GM18909 (cell line): Measurements from ENCODE around the gene GH2.
"Not testable (repeated sequence)": the region's sequence is repeated elsewhere in the genome, so short reads cannot be mapped to it uniquely, and the experiment has no call there.

Source experiments
- ATAC-seq: cut with Tn5 transposase; IDR thresholded peaks from one replicate; pipeline ENCODE4 v1.9.1; 2021; ENCODE audit warnings: mild to moderate bottlenecking; ENCODE audit not compliant: unreplicated experiment, poor library complexity

The GH2 gene

DNA sequence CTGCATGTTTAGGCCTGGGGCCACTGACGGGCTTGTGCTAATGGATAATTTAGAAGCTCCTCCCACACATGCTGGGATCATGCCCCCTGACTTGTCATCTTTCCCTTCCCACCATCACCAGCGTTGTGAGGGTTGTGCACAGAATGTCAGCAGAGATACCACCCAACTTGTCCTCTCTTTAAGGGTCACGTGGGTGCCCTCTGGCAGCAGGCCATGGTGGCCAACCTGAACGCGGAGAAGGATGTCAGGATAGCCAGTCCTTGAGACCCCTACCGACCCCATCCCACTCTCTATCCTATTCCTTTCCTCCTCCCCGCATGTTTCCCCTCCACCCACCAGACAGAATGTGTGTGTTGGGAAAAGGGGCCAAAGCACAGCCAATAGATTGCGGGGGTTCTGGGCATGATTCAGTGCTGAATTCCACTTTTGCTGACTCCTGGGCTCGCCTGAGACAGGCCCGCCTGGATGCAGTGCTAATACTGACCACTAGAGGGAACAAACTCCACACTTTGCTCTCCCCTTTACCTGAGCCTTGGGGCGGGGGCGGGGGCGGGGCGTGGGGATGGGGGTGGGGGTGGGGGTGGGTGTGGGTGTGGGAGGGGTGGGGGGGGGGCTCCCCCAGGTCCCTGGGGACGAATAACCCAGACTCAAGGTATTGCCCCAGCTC, at the start of gene GH2:
GH2 (minus strand) TSS at position 10 of the 667 bp plus-strand sequence. CDS start 143 bp downstream, outside the sequence.
- no peak for ATAC-seq

DNA sequence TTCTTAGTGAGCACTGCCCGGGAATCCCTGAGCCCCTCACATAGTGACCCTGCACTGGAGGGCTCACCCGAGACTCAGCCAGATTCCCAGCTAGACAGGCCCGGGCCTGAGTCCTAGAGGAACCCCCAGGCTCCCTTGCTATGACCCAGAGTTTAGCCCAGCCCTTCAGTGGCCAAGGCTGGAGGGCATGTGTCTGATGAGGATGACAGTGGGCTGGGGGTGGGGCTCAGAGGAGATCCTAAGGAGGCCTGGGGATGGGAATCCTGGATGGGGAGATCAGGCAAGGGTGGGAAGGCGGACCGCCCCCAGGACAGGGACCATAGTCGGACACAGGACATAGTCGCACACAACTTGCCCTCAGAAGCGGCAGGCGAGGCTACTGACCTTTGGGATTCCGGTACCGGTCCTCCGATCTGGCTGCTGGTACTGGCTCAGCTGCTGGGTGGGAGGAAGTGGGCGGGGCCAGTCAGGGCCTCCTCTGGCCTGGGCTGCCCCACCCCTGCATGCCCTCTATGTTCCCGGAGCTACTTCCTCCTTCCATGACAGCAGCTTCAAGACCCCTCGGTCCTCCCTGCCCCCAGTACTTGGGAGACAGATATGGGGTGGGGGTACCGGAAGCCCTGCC, 49.3 kb upstream of the GH2 start:
- ATAC-seq: peak; percentile 47

DNA sequence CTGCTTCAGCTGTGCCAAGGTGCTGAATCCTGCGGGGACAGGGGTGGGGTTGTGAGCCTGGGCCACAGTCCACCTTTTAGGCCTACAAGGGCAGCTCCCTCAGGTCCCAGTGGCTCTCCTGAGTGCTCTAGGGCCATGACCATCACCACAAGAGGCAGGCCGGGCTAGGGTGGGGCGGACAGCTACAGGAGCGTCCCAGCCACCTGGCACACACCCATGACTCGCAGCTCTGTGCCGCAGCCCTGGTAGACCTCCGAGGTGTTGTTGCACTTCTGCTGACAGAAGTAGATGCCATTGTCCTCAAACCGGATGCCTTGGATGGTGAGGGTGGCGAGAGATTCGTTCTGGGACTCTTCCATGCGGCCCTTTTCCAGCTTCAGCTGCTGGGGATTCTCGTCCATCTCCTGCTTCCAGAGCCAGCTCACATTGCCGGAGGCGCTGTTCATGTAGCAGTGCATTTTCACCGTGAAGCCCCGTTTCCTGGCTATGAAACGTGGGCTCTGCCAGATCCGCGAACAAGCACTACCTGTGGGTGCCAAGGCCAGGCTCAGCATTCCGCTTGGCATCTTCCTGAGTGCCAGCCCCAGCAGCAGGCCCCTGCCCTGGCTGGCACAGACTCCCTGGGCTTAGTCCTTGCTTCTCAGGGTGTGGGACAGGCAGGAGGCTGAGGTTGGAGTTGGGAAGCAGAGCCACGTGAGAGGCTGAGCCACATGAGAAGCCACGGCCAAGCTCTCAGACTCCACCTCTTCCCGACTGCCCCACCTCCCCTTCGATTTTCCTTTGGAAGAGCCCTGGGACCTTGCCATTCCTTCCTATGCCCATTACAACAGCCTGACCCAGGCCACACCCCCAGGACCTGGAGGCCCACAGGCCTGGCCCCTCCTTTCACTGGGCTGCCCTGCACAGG, 48.4 kb upstream of the GH2 start:
- ATAC-seq: no peak

DNA sequence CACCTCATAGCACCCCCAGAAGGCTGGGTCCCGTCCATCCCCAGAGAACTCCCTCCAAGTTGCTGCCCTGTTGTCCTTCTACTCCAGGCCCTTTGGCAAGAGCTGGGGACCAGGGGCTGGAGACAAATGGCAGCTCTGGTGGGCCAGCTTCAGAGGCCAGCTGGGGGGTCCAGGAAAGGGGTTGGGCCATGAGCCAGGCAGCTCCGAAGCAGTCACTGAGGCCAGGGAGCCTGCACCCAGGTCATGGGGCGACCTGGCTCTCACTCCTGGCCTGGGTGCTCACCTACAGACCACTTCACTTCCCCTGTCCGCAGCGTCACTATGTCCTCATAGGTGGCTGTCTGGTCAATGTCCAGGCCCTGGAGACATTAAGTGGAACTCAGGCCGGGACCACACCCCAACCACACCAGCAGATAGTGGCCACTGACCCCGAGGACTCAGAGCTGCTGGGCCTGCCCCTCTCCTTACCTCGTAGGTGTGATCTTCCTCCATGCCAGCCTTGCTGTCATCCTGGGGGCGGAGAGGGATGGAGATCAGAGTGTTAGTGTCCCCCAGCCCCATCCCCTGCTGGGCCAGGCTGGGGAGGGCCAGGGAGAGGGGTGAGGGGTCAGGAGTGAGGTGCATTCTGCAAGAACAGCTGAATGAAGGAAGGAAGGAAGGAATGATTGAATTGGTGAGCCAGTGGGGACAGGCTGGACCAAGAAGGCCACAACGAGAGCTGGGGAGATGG, 47.4 kb upstream of the GH2 start:
- ATAC-seq: no peak

DNA sequence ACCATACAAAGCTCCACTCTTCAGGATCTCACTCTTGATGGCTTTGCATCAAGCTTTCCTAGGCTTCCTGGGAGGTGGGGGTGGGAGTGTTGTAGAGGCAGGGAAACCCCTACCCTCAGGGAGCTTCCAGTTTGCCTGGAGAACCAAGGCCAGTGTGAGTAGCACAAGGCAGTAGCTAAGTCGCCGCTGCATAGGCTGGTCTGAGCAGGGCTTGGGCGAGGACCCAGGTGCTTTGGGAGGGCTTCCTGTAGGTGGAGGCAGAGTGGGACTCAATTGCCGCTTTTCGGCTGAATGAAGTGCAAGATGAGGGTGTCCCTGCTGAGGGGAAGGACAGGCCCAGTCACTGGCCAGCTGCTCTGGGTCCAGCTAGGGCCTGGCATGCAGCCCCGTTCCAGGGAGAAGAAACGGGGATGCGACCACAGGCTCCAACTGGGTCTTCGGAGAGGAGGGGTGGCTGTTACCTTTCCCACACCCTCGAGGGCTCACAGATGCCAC, 46.5 kb upstream of the GH2 start:
- ATAC-seq: no peak

DNA sequence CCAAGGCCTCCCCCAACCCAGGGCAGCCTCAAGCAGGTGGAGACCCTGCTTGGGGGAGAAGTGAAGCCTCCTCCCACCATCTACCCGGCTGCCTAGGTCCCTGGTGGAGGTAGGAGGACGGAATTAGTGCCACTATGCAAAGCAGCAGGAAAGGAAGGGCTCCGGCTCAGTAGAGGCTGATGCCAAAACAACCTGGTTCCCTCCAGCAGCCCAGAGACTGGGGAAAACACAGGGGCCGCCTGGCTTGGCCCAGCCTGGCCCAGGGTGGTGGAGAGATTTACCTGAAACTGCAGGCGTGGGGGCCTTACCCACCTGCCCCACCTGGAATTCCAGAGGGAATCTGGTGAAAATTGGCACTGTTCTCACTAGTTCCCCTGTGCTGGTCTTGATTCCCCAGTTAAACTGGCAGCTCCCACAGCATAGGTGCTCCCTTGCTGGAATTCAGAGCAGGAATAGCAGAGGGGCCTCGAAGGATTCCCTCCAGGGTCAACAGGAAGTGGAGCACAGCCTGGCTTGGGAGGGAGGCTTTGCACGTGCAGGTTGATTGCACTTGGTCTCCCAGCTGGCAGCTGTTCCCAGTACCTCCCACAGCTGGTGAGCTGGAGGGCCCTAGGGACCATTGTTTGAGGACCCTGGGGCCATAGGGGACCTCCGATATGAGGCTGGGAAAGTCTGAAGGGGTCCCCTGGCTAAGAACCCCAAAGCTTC, 45.9 kb upstream of the GH2 start:
- ATAC-seq: no peak

DNA sequence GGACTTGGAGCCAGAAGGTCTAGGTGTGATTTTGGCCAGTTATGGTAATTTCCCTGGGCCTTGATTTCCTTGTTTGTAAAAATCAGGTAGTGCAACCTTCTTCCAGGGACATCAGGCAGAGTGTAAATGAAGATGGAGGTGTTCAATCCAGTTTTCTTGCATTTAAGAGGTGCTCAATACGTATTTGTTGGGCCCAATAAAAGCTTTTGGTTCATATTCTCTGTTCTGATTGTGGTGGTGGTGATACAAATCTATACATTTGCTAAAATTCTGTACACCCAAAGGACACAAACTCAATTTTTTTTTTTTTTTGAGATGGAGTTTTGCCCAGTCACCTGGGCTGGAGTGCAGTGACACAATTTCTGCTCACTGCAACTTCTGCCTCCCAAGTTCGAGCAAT, 44.4 kb upstream of the GH2 start:
- ATAC-seq: no peak

DNA sequence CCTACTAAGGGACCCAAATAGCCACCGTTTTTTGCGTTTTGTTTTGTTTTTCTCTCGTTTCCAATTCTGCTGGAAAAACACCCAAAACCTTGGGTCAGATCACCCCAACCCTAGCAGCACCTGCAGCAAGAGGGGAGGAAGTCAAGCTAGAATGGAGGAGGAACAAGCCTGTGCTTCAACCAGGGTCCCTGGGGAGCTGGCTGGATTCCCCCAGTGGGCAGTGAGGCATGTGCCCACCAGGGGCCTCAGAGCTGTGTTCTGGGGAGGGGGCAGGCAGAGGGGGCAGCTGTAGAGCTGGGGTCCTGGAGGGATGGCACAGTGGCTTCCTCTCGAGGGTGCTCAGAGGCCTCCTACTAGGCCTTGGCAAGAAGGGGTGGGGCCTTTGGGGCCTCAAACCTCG, 43.9 kb upstream of the GH2 start:
- ATAC-seq: peak; percentile 34

DNA sequence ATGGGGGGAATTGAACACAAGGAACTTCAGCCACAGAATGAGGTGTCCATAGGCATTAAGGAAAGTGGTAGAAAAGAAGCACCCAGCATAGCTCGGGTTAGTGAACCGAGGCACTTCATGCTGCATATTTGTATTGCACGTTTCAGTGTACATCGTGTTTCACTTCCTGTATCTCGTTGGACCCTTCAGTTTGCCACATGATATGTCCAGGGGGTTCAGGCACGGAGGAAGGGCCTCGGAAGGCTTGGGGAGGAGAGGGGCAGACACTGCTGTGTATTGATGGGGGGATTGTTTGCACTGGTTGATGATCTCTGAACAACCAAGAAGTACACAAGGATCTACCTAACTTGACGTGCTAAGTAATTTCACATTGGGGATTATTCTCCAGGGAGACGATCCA, 40.7 kb upstream of the GH2 start:
- ATAC-seq: peak; percentile 56

DNA sequence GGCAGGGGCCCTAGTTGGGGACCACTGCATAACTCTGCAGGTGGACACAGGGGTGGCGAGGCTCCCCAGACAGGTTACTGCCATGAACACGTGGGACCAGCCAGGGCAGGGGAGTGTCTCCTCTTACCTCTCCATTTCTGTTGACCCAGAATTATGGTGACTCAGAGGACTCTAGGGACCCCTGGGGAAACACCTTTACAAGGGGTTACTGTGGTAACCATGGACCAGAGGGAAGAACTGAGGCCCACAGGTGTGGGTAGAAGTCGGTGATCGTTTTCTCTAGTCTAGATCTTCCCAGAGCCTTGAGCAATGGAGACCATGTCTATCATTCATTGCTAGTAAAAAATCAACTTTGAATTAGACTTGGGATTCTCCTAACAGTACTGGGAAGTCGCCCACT, 39.0 kb upstream of the GH2 start:
- ATAC-seq: not testable (repeated sequence)

DNA sequence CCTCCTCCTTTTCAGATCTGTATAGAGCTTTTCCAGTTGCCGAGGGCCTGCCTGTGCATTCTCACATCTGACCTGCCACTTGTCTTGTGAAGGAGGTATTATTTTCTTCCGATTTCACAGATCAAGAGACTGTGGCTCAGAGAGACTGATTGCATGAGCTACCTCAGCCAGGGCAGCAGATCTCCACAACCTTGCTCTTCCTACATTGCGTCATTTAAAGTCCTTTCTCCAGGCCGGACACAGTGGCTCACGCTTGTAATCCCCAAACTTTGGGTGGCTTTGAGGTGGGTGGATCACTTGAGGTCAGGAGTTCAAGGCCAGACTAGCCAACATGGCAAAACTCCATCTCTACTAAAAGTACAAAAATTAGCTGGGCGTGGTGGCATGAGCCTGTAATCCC, 38.3 kb upstream of the GH2 start:
- ATAC-seq: not testable (repeated sequence)

DNA sequence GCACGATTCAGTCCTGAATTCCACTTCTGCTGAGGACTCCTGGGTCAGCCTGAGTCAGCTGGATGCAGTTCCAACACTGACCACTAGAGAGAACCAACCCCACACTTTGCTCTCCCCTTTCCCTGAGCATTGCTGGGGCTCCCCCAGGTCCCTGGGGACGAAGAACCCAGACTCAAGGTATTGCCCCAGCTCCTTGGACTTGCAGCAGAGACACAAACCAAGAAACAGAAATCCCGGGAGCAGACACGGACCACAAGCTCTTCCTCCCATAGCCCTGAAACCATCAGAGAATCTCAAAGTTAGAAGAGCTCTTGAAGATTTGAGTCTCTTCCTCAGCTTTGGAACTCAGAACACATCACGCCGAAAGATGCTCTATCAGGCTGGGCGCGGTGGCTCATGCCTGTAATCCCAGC, 37.6 kb upstream of the GH2 start:
- ATAC-seq: peak; percentile 54

DNA sequence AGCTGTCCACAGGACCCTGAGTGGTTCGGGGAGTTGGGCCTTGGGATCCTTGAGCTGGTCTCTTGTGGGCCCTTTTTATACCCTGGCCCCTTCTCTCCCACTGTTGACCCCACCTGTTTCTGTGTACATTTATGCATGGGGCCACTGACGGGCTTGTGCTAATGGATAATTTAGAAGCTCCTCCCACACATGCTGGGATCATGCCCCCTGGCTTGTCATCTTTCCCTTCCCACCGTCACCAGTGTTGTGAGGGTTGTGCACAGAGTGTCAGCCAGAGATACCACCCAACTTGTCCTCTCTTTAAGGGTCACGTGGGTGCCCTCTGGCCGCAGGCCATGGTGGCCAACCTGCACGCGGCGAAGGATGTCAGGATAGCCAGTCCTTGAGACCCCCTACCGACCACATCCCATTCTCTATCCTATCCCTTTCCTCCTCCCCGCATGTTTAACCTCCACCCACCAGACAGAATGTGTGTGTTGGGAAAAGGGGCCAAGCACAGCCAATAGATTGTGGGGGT, 37.1 kb upstream of the GH2 start, which contains the start of gene GH1:
GH1 (minus strand) TSS at position 51 of the 517 bp plus-strand sequence. CDS start 63 bp downstream, outside the sequence.
- ATAC-seq: not testable (repeated sequence)

DNA sequence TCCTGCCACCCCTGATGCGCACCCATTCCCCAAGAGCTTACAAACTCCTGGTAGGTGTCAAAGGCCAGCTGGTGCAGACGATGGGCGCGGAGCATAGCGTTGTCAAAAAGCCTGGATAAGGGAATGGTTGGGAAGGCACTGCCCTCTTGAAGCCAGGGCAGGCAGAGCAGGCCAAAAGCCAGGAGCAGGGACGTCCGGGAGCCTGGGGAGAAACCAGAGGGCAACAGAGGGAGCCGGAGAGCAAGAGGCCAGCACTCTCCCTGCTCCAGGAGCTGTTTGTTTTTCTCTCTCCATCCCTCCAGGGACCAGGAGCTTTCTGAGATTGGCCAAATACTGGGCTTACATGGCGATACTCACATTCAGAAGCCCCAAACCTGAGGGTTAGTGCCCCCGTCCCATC, 36.6 kb upstream of the GH2 start:
- no peak for ATAC-seq

DNA sequence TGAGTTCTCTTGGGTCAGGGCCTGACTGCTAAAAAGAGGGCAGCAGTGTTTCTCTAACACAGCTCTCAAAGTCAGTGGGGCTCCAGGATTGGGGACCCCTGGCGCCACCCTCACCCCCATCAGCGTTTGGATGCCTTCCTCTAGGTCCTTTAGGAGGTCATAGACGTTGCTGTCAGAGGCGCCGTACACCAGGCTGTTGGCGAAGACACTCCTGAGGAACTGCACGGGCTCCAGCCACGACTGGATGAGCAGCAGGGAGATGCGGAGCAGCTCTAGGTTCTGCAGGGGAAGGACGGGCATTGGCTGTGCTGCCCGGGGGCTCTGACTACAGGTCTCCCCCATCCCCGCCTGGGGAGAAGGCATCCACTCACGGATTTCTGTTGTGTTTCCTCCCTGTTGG, 35.9 kb upstream of the GH2 start:
- ATAC-seq: no peak

DNA sequence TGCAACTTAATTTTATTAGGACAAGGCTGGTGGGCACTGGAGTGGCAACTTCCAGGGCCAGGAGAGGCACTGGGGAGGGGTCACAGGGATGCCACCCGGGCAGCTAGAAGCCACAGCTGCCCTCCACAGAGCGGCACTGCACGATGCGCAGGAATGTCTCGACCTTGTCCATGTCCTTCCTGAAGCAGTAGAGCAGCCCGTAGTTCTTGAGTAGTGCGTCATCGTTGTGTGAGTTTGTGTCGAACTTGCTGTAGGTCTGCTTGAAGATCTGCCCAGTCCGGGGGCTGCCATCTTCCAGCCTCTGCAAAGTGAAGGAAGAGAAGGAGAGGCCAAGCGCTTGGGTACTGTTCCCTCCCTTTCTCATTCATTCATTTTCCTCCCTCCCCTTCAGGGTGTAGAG, 35.5 kb upstream of the GH2 start:
- ATAC-seq: not testable (repeated sequence)

DNA sequence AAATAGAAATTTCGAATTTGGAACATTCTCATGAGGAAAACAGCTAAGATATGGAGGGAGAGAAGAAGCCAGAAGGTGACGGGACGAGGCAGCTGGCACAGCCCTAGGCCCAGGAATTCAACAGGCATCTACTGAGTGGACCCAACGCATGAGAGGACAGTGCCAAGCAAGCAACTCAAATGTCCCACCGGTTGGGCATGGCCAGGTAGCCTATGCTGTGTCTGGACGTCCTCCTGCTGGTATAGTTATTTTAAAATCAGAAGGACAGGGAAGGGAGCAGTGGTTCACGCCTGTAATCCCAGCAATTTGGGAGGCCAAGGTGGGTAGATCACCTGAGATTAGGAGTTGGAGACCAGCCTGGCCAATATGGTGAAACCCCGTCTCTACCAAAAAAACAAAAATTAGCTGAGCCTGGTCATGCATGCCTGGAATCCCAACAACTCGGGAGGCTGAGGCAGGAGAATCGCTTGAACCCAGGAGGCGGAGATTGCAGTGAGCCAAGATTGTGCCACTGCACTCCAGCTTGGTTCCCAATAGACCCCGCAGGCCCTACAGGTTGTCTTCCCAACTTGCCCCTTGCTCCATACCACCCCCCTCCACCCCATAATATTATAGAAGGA, 34.9 kb upstream of the GH2 start:
- ATAC-seq: no peak

DNA sequence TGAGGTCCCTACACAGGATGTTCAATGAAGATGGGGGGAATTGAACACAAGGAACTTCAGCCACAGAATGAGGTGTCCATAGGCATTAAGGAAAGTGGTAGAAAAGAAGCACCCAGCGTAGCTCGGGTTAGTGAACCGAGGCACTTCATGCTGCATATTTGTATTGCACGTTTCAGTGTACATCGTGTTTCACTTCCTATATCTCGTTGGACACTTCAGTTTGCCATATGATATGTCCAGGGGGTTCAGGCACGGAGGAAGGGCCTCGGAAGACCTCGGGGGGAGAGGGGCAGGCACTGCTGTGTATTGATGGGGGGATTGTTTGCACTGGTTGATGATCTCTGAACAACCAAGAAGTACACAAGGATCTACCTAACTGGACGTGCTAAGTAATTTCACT, 34.0 kb upstream of the GH2 start:
- ATAC-seq: not testable (repeated sequence)

DNA sequence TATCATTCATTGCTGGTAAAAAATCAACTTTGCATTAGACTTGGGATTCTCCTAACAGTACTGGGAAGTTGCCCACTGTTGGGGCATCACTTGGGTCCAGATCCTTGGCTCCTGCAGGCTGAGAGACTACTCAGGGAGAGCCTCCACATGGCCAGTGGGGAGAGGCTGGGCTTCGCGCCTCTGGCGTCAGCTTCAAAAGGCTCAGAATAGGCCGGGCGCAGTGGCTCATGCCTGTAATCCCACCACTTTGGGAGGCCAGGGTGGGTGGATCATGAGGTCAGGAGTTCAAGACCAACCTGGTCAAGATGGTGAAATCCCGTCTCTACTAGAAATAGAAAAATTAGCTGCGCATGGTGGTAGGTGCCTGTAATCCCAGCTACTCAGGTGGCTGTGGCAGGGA, 32.7 kb upstream of the GH2 start:
- ATAC-seq: no peak
